Large intestine (tissue), 3 donors: ENCODE results near the gene SDE2. TPM values are rescaled to one million over a fixed set of nuclear protein-coding genes. Genes with fewer than 3 reads are reported as not detected.

ENCODE experiments used
- DNase-seq, 2 donors: peaks; one replicate each; pipeline versions ENCODE4 v3.0.0 to v3.0.0-alpha.2; 2013
- H3K27ac ChIP-seq: one replicate; pipeline ENCODE4 v1.5.1; 2013; ENCODE audit warnings: low read length
- H3K27me3 ChIP-seq: 2 replicates; pipeline ENCODE4 v1.6.1; 2013; ENCODE audit warnings: low read length; ENCODE audit not compliant: control insufficient read depth, insufficient read depth
- H3K36me3 ChIP-seq: 2 replicates; pipeline ENCODE4 v1.6.1; 2013; ENCODE audit warnings: low read length; ENCODE audit not compliant: control insufficient read depth, insufficient read depth
- H3K4me1 ChIP-seq: one replicate; pipeline ENCODE4 v1.6.1; 2013; ENCODE audit warnings: low read length; ENCODE audit not compliant: control insufficient read depth, insufficient read depth
- H3K4me3 ChIP-seq: one replicate; pipeline ENCODE4 v1.5.1; 2013; ENCODE audit warnings: low read length
- H3K9me3 ChIP-seq: one replicate; pipeline ENCODE4 v1.6.1; 2013; ENCODE audit warnings: mild to moderate bottlenecking, low read depth, low read length, moderate library complexity; ENCODE audit not compliant: control insufficient read depth
- WGBS: methylation state at CpG from one replicate; pipeline ENCODE4 v1.1.5; 2013; ENCODE audit warnings: low lambda C conversion rate; ENCODE audit not compliant: insufficient coverage; 5-methylcytosine and 5-hydroxymethylcytosine counted together
- polyA plus RNA-seq: library from polyadenylated mRNA; unstranded; fragments of 120-200 nt; gene quantifications from one replicate; pipeline ENCODE4 v1.2.1, GENCODE V29; 2013

SDE2 gene
- polyA plus RNA-seq, 1 donor: 16.7 TPM

DNA sequence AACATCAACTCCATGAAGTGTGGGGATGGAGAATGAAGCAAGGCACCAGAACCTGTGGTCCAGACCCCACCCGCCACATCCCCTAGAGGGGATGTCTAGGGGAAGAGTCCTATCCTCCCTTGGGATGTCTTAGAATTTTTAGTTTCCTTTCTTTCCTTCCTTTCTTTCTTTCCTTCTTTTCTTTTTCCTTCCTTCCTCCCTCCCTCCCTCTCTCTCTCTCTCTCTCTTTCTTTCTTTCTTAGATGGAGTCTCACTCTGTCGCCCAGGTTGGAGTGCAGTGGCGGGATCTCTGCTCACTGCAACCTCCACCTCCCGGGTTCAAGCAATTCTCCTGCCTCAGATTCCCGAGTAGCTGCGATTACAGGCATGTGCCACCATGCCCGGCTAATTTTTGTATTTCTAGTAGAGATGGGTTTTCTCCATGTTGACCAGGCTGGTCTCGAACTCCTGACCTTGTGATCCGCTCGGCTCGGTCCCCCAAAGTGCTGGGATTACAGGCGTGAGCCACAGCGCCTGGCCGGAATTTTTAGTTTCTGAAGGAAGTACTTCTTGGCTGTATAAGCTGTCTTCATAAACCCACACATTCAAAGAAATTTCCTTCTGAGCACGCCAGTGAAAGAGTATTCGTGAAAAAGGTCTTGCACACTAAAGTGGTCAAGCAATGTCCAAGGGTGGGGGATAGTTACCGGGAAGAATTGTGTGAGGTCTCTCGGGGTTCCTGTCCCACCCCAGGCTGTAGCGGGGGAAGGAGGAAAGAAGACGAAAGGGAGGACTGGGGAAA, 37.3 kb downstream of the SDE2 start:
- no peak for DNase-seq
- H3K27me3 ChIP-seq: peaks cover 6% of the 10 kb centered on the region
- H3K4me1 ChIP-seq: no peaks in the 10 kb centered on the region
- no peak overlapping the region for H3K27ac ChIP-seq
- H3K36me3 ChIP-seq: no peaks in the 10 kb centered on the region
- 100% methylated on average over 2 of the region's 20 CpGs for WGBS
- H3K4me3 ChIP-seq: no peak overlapping the region
- H3K9me3 ChIP-seq: no peaks in the 10 kb centered on the region

DNA sequence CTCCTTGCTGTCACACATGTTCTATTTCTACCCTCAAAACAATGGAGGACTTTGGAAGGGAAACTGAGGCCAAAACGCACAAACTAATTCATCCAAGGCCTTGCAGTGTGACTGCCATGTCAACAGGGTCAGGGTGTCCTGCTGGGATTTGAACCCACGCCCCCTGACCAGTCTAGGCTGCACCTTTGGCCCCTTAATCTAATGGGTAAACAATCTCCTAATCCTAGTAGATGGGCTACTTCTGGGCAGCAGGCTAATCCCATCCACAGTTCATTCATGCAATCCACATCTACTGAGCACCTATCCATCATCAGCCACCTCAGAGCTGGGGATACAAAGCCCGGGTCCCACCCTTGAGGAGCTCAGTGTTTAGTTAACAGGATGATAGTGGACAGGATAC, 41.1 kb downstream of the SDE2 start:
- DNase-seq: no peak
- Histone ChIP-seq H3K9me3 (no peaks in the 10 kb centered on the region), H3K4me1 (no peaks in the 10 kb centered on the region), H3K4me3 (no peak overlapping the region), H3K27me3 (peaks cover 10% of the 10 kb centered on the region), H3K36me3 (no peaks in the 10 kb centered on the region), H3K27ac (no peak overlapping the region)
- WGBS: no CpG with 5 or more reads among the region's 3 CpGs

- DNase-seq: no peak
- Histone ChIP-seq H3K27me3 (peaks cover 3% of the 10 kb centered on the region), H3K4me1 (no peaks in the 10 kb centered on the region), H3K9me3 (no peaks in the 10 kb centered on the region), H3K27ac (no peak overlapping the region), H3K4me3 (no peak overlapping the region), H3K36me3 (no peaks in the 10 kb centered on the region)
- WGBS: no CpG with 5 or more reads among the region's 1 CpG
These were observed 44.4 kb downstream of the SDE2 start for GRCh38 chr1:225954753-225955152.

GRCh38 chr1:225953315-225953714, 45.8 kb downstream of the SDE2 start:
- Histone ChIP-seq H3K27me3 (peaks cover 8% of the 10 kb centered on the region), H3K9me3 (no peaks in the 10 kb centered on the region), H3K27ac (no peak overlapping the region), H3K4me3 (no peak overlapping the region), H3K4me1 (no peaks in the 10 kb centered on the region), H3K36me3 (no peaks in the 10 kb centered on the region)
- no peak for DNase-seq
- no CpG with 5 or more reads among the region's 4 CpGs for WGBS

DNA sequence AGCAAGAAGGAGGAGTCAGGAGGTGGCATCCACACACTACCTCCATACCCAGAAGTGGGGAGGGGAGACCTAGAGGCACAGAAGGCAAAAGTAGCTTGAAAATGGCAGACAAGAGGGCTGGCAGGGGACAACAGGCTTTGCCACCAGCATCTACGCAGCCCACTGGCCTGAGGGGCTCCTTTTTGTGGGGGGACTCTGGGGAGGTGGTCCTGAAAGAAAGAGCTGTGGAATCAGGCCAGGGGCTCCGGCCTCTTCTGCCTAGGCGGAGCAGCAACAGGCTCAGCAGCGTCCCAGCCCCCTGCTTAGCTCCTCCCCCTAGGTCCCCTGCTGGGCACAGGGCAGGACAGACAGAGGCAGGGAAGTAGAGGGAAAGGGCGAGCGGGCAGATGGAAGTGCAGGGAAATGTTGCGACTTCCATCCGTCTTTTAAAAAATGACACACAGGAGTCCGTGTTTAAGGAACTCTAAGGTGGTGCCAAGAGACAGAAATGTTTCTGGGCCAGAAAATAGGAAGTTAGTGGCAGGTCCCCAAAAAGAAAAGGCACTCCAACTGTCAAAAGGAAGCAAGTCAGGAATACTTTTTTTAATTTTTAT, 48.1 kb downstream of the SDE2 start:
- H3K4me1 ChIP-seq: no peaks in the 10 kb centered on the region
- H3K9me3 ChIP-seq: no peaks in the 10 kb centered on the region
- peaks cover 14% of the 10 kb centered on the region for H3K27me3 ChIP-seq
- no peak overlapping the region for H3K27ac ChIP-seq
- WGBS: no CpG with 5 or more reads among the region's 9 CpGs
- no peaks in the 10 kb centered on the region for H3K36me3 ChIP-seq
- no peak for DNase-seq
- H3K4me3 ChIP-seq: no peak overlapping the region

GRCh38 chr1:225949041-225949440, 50.1 kb downstream of the SDE2 start:
- no peaks in the 10 kb centered on the region for H3K4me1 ChIP-seq
- H3K27ac ChIP-seq: no peak overlapping the region
- no CpG with 5 or more reads among the region's 6 CpGs for WGBS
- H3K36me3 ChIP-seq: no peaks in the 10 kb centered on the region
- no peak for DNase-seq
- H3K4me3 ChIP-seq: no peak overlapping the region
- H3K27me3 ChIP-seq: peaks cover 11% of the 10 kb centered on the region
- H3K9me3 ChIP-seq: no peaks in the 10 kb centered on the region

GRCh38 chr1:225946803-225947202, 52.3 kb downstream of the SDE2 start:
- WGBS: no CpG with 5 or more reads among the region's 5 CpGs
- no peaks in the 10 kb centered on the region for H3K36me3 ChIP-seq
- no peaks in the 10 kb centered on the region for H3K9me3 ChIP-seq
- DNase-seq: no peak
- no peak overlapping the region for H3K4me3 ChIP-seq
- no peak overlapping the region for H3K27ac ChIP-seq
- peaks cover 11% of the 10 kb centered on the region for H3K27me3 ChIP-seq
- H3K4me1 ChIP-seq: no peaks in the 10 kb centered on the region

GRCh38 chr1:225946082-225946620, 53.0 kb downstream of the SDE2 start:
- Histone ChIP-seq H3K36me3 (no peaks in the 10 kb centered on the region), H3K4me3 (no peak overlapping the region), H3K27ac (no peak overlapping the region), H3K9me3 (no peaks in the 10 kb centered on the region), H3K4me1 (no peaks in the 10 kb centered on the region), H3K27me3 (peaks cover 11% of the 10 kb centered on the region)
- no peak for DNase-seq
- WGBS: no CpG with 5 or more reads among the region's 4 CpGs

- Histone ChIP-seq H3K27ac (no peak overlapping the region), H3K9me3 (no peaks in the 10 kb centered on the region), H3K4me1 (no peaks in the 10 kb centered on the region), H3K27me3 (peaks cover 11% of the 10 kb centered on the region), H3K4me3 (no peak overlapping the region), H3K36me3 (no peaks in the 10 kb centered on the region)
- no CpG with 5 or more reads among the region's 4 CpGs for WGBS
- no peak for DNase-seq
These were observed 53.6 kb downstream of the SDE2 start for GRCh38 chr1:225945564-225945963.

GRCh38 chr1:225944951-225945350, 54.2 kb downstream of the SDE2 start:
- no peak overlapping the region for H3K27ac ChIP-seq
- H3K27me3 ChIP-seq: peaks cover 11% of the 10 kb centered on the region
- no peaks in the 10 kb centered on the region for H3K4me1 ChIP-seq
- no peaks in the 10 kb centered on the region for H3K9me3 ChIP-seq
- no peak for DNase-seq
- no peak overlapping the region for H3K4me3 ChIP-seq
- no CpG with 5 or more reads among the region's 7 CpGs for WGBS
- H3K36me3 ChIP-seq: no peaks in the 10 kb centered on the region
